K562 (cell line): ENCODE measurements around the gene CFAP141. TPM values are rescaled to one million over a fixed set of nuclear protein-coding genes. Genes with fewer than 3 reads are reported as not detected.
"Not testable (repeated sequence)": the region's sequence is repeated elsewhere in the genome, so short reads cannot be mapped to it uniquely, and the experiment has no call there.

Source experiments
- ATAC-seq: fragments of 200-7000 bp; cut with Tn5 transposase; 3 replicates; pipeline ENCODE4 v1.9.1; 2020; ENCODE audit warnings: moderate library complexity
- BruUV-seq: library from RNA; stranded (reverse); fragments of 400-500 nt; replicated peaks from 2 replicates; lab custom pipeline; 2021; lab: Mats Ljungman, UMichigan
- CTCF ChIA-PET: fragments of 300-600 bp; formaldehyde crosslinking; extraction: SDS; loops from one replicate; lab custom pipeline; 2021; ENCODE audit warnings: low intra/inter-chr PET ratio; lab: Yijun Ruan, JAX
- POLR2A ChIA-PET: fragments of 300-600, 350-650 bp; sonication (Branson Sonifier 250); formaldehyde crosslinking; extraction: SDS; loops from one replicate; lab custom pipeline; 2021; ENCODE audit warnings: antibody characterized with exemption, inconsistent platforms; lab: Yijun Ruan, JAX
- DNase-seq, 4 experiments: peaks; one replicate each; pipeline versions ENCODE4 v3.0.0 to v3.0.0-alpha.2; 2011 to 2018; ENCODE audit warnings: low spot score in 3 of 4, mixed read lengths in 3 of 4; ENCODE audit errors: extremely low read depth in 1 of 4
- FAIRE-seq: peaks from 2 replicates; lab custom pipeline; 2011; peaks lifted over from hg19 to GRCh38; lab: Jason Lieb, UNC
- H2AFZ ChIP-seq: 2 replicates; pipeline ENCODE4 v1.6.0; 2011; ENCODE audit warnings: low read depth, low read length, control low read depth, inconsistent platforms
- H3K27ac ChIP-seq: fragments of 200-600 bp; 3 replicates; pipeline ENCODE4 v1.8.0; 2011; ENCODE audit warnings: low read depth, mild to moderate bottlenecking, control low read depth, inconsistent platforms, low read length, moderate library complexity, mixed read lengths; ENCODE audit errors: extremely low read depth
- H3K27me3 ChIP-seq, 2 experiments: fragments of 300-600 bp in 1 of 2; 2 replicates in 1 of 2; 3 replicates in 1 of 2; pipeline versions ENCODE4 v1.6.0 to v1.8.0; 2011; ENCODE audit warnings: inconsistent platforms in 2 of 2, low read length in 2 of 2, mild to moderate bottlenecking in 1 of 2, mixed read lengths in 1 of 2, moderate library complexity in 1 of 2; ENCODE audit not compliant: control insufficient read depth in 2 of 2, insufficient read depth in 2 of 2
- H3K36me3 ChIP-seq: fragments of 300-600 bp; 3 replicates; pipeline ENCODE4 v1.8.0; 2011; ENCODE audit warnings: mild to moderate bottlenecking, low read length, inconsistent platforms; ENCODE audit not compliant: control insufficient read depth, insufficient read depth
- H3K4me1 ChIP-seq, 2 experiments: fragments of 200-600 bp in 1 of 2; replicated peaks in 1 of 2; 2 replicates in 1 of 2; 3 replicates in 1 of 2; pipeline versions ENCODE4 v1.5.1 to v1.8.0; 2011; ENCODE audit warnings: inconsistent platforms in 2 of 2, low read length in 2 of 2, mild to moderate bottlenecking in 1 of 2, mixed read lengths in 1 of 2, moderate library complexity in 1 of 2; ENCODE audit not compliant: control insufficient read depth in 2 of 2, insufficient read depth in 2 of 2
- H3K4me2 ChIP-seq: 2 replicates; pipeline ENCODE4 v1.6.1; 2011; ENCODE audit warnings: low read length, control low read depth, inconsistent platforms, mixed read lengths; ENCODE audit not compliant: insufficient read depth
- H3K4me3 ChIP-seq: fragments of 200-600 bp; sonication (generic), shearing (Covaris generic); 2 replicates; pipeline ENCODE4 v1.5.1; 2016; ENCODE audit warnings: control low read depth, inconsistent platforms
- H3K79me2 ChIP-seq: fragments of 200-600 bp; 3 replicates; pipeline ENCODE4 v1.8.0; 2011; ENCODE audit warnings: low read length, inconsistent platforms; ENCODE audit not compliant: control insufficient read depth, insufficient read depth
- H3K9ac ChIP-seq, 2 experiments: 2 replicates each; pipeline versions ENCODE4 v1.6.0 to v1.6.1; 2011; ENCODE audit warnings: low read depth in 2 of 2, low read length in 2 of 2, control low read depth in 1 of 2, inconsistent platforms in 1 of 2, mild to moderate bottlenecking in 1 of 2, mixed read lengths in 1 of 2; ENCODE audit not compliant: insufficient read depth in 1 of 2
- H3K9me1 ChIP-seq: one replicate; pipeline ENCODE4 v1.6.0; 2011; ENCODE audit warnings: inconsistent platforms, mild to moderate bottlenecking, low read length, moderate library complexity; ENCODE audit not compliant: control insufficient read depth, insufficient read depth
- H3K9me3 ChIP-seq: replicated peaks from 2 replicates; pipeline ENCODE4 v1.5.1; 2011; ENCODE audit warnings: low read depth, low read length, inconsistent platforms; ENCODE audit not compliant: control insufficient read depth, insufficient read depth
- H4K20me1 ChIP-seq: replicated peaks from 2 replicates; pipeline ENCODE4 v1.6.1; 2011; ENCODE audit warnings: low read length, inconsistent platforms, mixed read lengths; ENCODE audit not compliant: control insufficient read depth, insufficient read depth
- ATF3 ChIP-seq, 2 experiments: fragments of 450-650 bp in 1 of 2; sonication (generic) in 1 of 2; formaldehyde crosslinking in 1 of 2; IDR thresholded peaks in 1 of 2; conservative IDR thresholded peaks in 1 of 2; 2 replicates each; pipeline versions ENCODE4 v1.6.1 to v1.8.1; 2016 to 2023; ENCODE audit warnings: mild to moderate bottlenecking in 2 of 2, moderate library complexity in 2 of 2, inconsistent platforms in 1 of 2, missing genetic modification reagents in 1 of 2
- EGR1 ChIP-seq: fragments of 450-650 bp; conservative IDR thresholded peaks from 2 replicates; pipeline ENCODE4 v1.6.1; 2017; ENCODE audit warnings: mild to moderate bottlenecking
- POLR2A ChIP-seq: fragments of 450-650 bp; conservative IDR thresholded peaks from 2 replicates; pipeline ENCODE4 v1.6.1; 2016
- WGBS: fragments of 100-300 bp; shearing (Covaris generic); methylation state at CpG from one replicate; pipeline ENCODE4 v1.1.6; 2016; ENCODE audit warnings: low coverage, mixed read lengths; ENCODE audit not compliant: insufficient coverage; ENCODE audit errors: missing lambda C conversion rate; 5-methylcytosine and 5-hydroxymethylcytosine counted together
- in situ Hi-C: fragments of 300-500 bp; cut with MboI; formaldehyde crosslinking; loops from 4 replicates; pipeline ENCODE4 v1.15.0; 2018; ENCODE audit warnings: inconsistent platforms, mixed read lengths
- intact Hi-C: fragments of 100-400 bp; cut with micrococcal nuclease; formaldehyde crosslinking; loops from 2 replicates; pipeline ENCODE4 v1.14.2; 2022
- polyA plus RNA-seq, 8 experiments: library from polyadenylated mRNA; depleted of rRNA in 4 of 8; stranded (reverse) in 5 of 8; unstranded in 3 of 8; fragments of >200 nt; fragmentation: Nextera tagmentation in 2 of 8; fragmentation: Illumina TruSeq in 1 of 8; extraction: Ambion mirVana in 2 of 8; extraction: Trizol in 1 of 8; gene quantifications; 2 replicates each; pipeline versions ENCODE4 v1.2.1 to v1.2.3, GENCODE V29; 2011 to 2014; ENCODE audit warnings: inconsistent platforms in 1 of 8, missing spikeins in 1 of 8
- total RNA-seq, 7 experiments: library from RNA; depleted of rRNA in 6 of 7; stranded (reverse); fragments of >200 nt in 6 of 7; fragmentation: Illumina TruSeq in 2 of 7; extraction: Trizol in 2 of 7; gene quantifications; 2 replicates each; pipeline versions ENCODE4 v1.2.1 to v1.2.3, GENCODE V29; 2011 to 2021; ENCODE audit warnings: low replicate concordance in 1 of 7

The CFAP141 gene
- total and polyA plus RNA-seq, 9 of the 15 experiments (the other 6 are each of a cell fraction or from before 2014, with no cell fraction given): not detected

- H3K27me3 ChIP-seq: not testable (repeated sequence)
- peaks cover 38% of the 10 kb centered on the region for H3K36me3 ChIP-seq
Measured at GRCh38 chr1:154205778-154206177, 355 bp downstream of the CFAP141 start.

More at GRCh38 chr1:154205778-154206177, 355 bp downstream of the CFAP141 start:
- not testable (repeated sequence) for H4K20me1 ChIP-seq; H3K4me3 ChIP-seq; H3K9me1 ChIP-seq; DNase-seq; H3K9me3 ChIP-seq; H3K4me1 ChIP-seq; H3K79me2 ChIP-seq; TF ChIP-seq ATF3 (CRISPR knock-in tag; conservative IDR thresholded peaks at IDR 0.05)
- POLR2A ChIA-PET: interaction anchor here (2.0 to 2.2 kb wide), 2 partner anchors 8 to 13 kb away, joined by 7 to 8 read pairs; no protein-coding TSS in a partner anchor
- TF ChIP-seq POLR2A (peak; percentile 35; the same call in 1 of the 2 replicates), ATF3 (IDR thresholded peaks at IDR 0.05) (peak; percentile 12; the same call in 1 of the 2 replicates), EGR1 (peak; percentile 80)
- TF ChIP-seq, all 486 proteins: peak for 3; not testable (repeated sequence) for 483
- 0 out of 3 replicates have a peak, but pooled peaks have one; percentile 12 for ATAC-seq
- H3K27ac ChIP-seq, H3K9ac ChIP-seq, FAIRE-seq, BruUV-seq, H3K4me2 ChIP-seq, H2AFZ ChIP-seq, intact Hi-C loops, in situ Hi-C loops: not testable (repeated sequence)
- CTCF ChIA-PET: interaction anchor here (0.6 kb wide), 1 partner anchor 133 kb away, joined by 3 read pairs; no protein-coding TSS in a partner anchor
- WGBS: 68% methylated on average over 8 of the region's 11 CpGs
